H1 (cell line): Measurements from ENCODE around the gene ECSIT. TPM values are rescaled to one million over a fixed set of nuclear protein-coding genes. Genes with fewer than 3 reads are reported as not detected.

Experiments used
- CTCF ChIA-PET: fragments of 300-600 bp; sonication (Branson Sonifier 250); formaldehyde crosslinking; loops from one replicate; lab custom pipeline; 2021; ENCODE audit not compliant: partially characterized antibody; lab: Charles Lee
- POLR2A ChIA-PET: fragments of 300-600 bp; sonication (Branson Sonifier 250); formaldehyde crosslinking; loops from one replicate; lab custom pipeline; 2021; ENCODE audit warnings: inconsistent platforms; ENCODE audit not compliant: partially characterized antibody; lab: Charles Lee
- DNase-seq, 2 experiments: peaks; one replicate each; pipeline versions ENCODE4 v3.0.0 to v3.0.0-alpha.2; 2010 to 2022; ENCODE audit warnings: low spot score in 2 of 2, low read depth in 1 of 2, mixed read lengths in 1 of 2
- FAIRE-seq: peaks from 2 replicates; lab custom pipeline; 2011; peaks lifted over from hg19 to GRCh38; lab: Jason Lieb, UNC
- H2AFZ ChIP-seq: 2 replicates; pipeline ENCODE4 v1.8.1; 2012; ENCODE audit warnings: low read length, inconsistent platforms
- H2AK5ac ChIP-seq: 2 replicates; pipeline ENCODE4 v1.6.1; 2013; ENCODE audit warnings: low read depth, low read length
- H2BK120ac ChIP-seq: replicated peaks from 2 replicates; pipeline ENCODE3; 2013; ENCODE audit warnings: low read depth, low read length, inconsistent platforms
- H2BK12ac ChIP-seq: 2 replicates; pipeline ENCODE4 v1.6.1; 2013; ENCODE audit warnings: low read depth, low read length
- H2BK15ac ChIP-seq: 2 replicates; pipeline ENCODE4 v1.6.1; 2013; ENCODE audit warnings: low read length
- H2BK20ac ChIP-seq: 2 replicates; pipeline ENCODE4 v1.6.1; 2013; ENCODE audit warnings: low read length
- H2BK5ac ChIP-seq: 2 replicates; pipeline ENCODE4 v1.6.1; 2013; ENCODE audit warnings: low read depth, low read length
- H3K14ac ChIP-seq: 2 replicates; pipeline ENCODE4 v1.6.1; 2013; ENCODE audit warnings: inconsistent platforms; ENCODE audit not compliant: insufficient read length
- H3K18ac ChIP-seq: 2 replicates; pipeline ENCODE4 v1.6.1; 2013; ENCODE audit warnings: low read length; ENCODE audit errors: extremely low read depth
- H3K23ac ChIP-seq: 2 replicates; pipeline ENCODE4 v1.6.1; 2013; ENCODE audit warnings: inconsistent platforms; ENCODE audit not compliant: insufficient read length
- H3K23me2 ChIP-seq: 2 replicates; pipeline ENCODE4 v1.6.1; 2013; ENCODE audit warnings: low read depth, low read length
- H3K27ac ChIP-seq: 2 replicates; pipeline ENCODE4 v1.6.1; 2011; ENCODE audit warnings: low read depth, low read length, inconsistent platforms
- H3K27me3 ChIP-seq, 4 experiments: replicated peaks in 1 of 4; 1 replicate in 1 of 4; 2 replicates in 3 of 4; pipeline versions ENCODE4 v1.6.1 to v1.8.1; 2011 to 2013; ENCODE audit warnings: low read length in 3 of 4, mild to moderate bottlenecking in 3 of 4, inconsistent platforms in 2 of 4, mixed read lengths in 2 of 4, moderate library complexity in 1 of 4; ENCODE audit not compliant: control insufficient read depth in 3 of 4, insufficient read depth in 3 of 4; ENCODE audit errors: extremely low read depth in 1 of 4
- H3K36me3 ChIP-seq, 4 experiments: 2 replicates each; pipeline versions ENCODE4 v1.6.1 to v1.8.1; 2011 to 2013; ENCODE audit warnings: mild to moderate bottlenecking in 4 of 4, low read length in 3 of 4, moderate library complexity in 2 of 4, control low read depth in 1 of 4, inconsistent platforms in 1 of 4; ENCODE audit not compliant: insufficient read depth in 4 of 4, control insufficient read depth in 2 of 4
- H3K4ac ChIP-seq: replicated peaks from 2 replicates; pipeline ENCODE3; 2013; ENCODE audit warnings: low read length, low read depth, mixed read lengths, inconsistent platforms; ENCODE audit not compliant: insufficient read length
- H3K4me1 ChIP-seq, 4 experiments: replicated peaks in 1 of 4; 1 replicate in 1 of 4; 2 replicates in 3 of 4; pipeline versions ENCODE4 v1.6.1 to v1.8.1; 2011 to 2013; ENCODE audit warnings: low read length in 3 of 4, inconsistent platforms in 2 of 4, mixed read lengths in 1 of 4; ENCODE audit not compliant: insufficient read depth in 4 of 4, control insufficient read depth in 3 of 4
- H3K4me2 ChIP-seq, 2 experiments: 2 replicates each; pipeline versions ENCODE4 v1.6.1 to v1.8.1; 2011 to 2013; ENCODE audit warnings: low read depth in 2 of 2, low read length in 2 of 2, control low read depth in 1 of 2, inconsistent platforms in 1 of 2, mild to moderate bottlenecking in 1 of 2; ENCODE audit not compliant: insufficient read depth in 1 of 2
- H3K4me3 ChIP-seq, 4 experiments: fragments of 200-600, 300-600 bp in 1 of 4; sonication (generic), shearing (Covaris generic), sonication (Bioruptor Twin) in 1 of 4; 2 replicates each; pipeline versions ENCODE4 v1.5.1 to v1.8.1; 2011 to 2016; ENCODE audit warnings: low read length in 4 of 4, low read depth in 3 of 4, control low read depth in 2 of 4, inconsistent platforms in 2 of 4, mild to moderate bottlenecking in 2 of 4, mixed read lengths in 1 of 4, moderate library complexity in 1 of 4; ENCODE audit not compliant: insufficient read depth in 2 of 4; ENCODE audit errors: extremely low read depth in 1 of 4
- H3K56ac ChIP-seq: replicated peaks from 2 replicates; pipeline ENCODE3; 2013; ENCODE audit warnings: low read depth, mild to moderate bottlenecking, mixed read lengths, low read length, inconsistent platforms; ENCODE audit not compliant: insufficient read length
- H3K79me1 ChIP-seq: 2 replicates; pipeline ENCODE4 v1.6.1; 2013; ENCODE audit warnings: low read depth, low read length, control low read depth
- H3K79me2 ChIP-seq, 2 experiments: 2 replicates each; pipeline versions ENCODE4 v1.6.1 to v1.8.1; 2012 to 2013; ENCODE audit warnings: low read length in 2 of 2, mild to moderate bottlenecking in 2 of 2, inconsistent platforms in 1 of 2; ENCODE audit not compliant: insufficient read depth in 2 of 2, control insufficient read depth in 1 of 2
- H3K9ac ChIP-seq, 4 experiments: replicated peaks in 1 of 4; 1 replicate in 1 of 4; 2 replicates in 3 of 4; pipeline versions ENCODE4 v1.6.1 to v1.8.1; 2011 to 2013; ENCODE audit warnings: low read depth in 3 of 4, low read length in 3 of 4, control low read depth in 2 of 4, mild to moderate bottlenecking in 2 of 4, moderate library complexity in 2 of 4, inconsistent platforms in 1 of 4; ENCODE audit errors: extremely low read depth in 1 of 4
- H3K9me3 ChIP-seq, 2 experiments: 2 replicates each; pipeline versions ENCODE4 v1.6.1 to v1.8.1; 2012 to 2013; ENCODE audit warnings: mild to moderate bottlenecking in 2 of 2, moderate library complexity in 2 of 2, control low read depth in 1 of 2, inconsistent platforms in 1 of 2, low read depth in 1 of 2, low read length in 1 of 2, mixed read lengths in 1 of 2; ENCODE audit not compliant: insufficient read depth in 2 of 2
- H4K20me1 ChIP-seq, 2 experiments: replicated peaks in 1 of 2; 2 replicates each; pipeline versions ENCODE3 to v1.8.1; 2011 to 2013; ENCODE audit warnings: inconsistent platforms in 2 of 2, low read length in 2 of 2, mild to moderate bottlenecking in 1 of 2; ENCODE audit not compliant: insufficient read depth in 2 of 2, control insufficient read depth in 1 of 2
- H4K5ac ChIP-seq: 2 replicates; pipeline ENCODE4 v1.6.1; 2013; ENCODE audit warnings: low read length, low read depth, mixed read lengths, inconsistent platforms; ENCODE audit not compliant: insufficient read length
- H4K8ac ChIP-seq: 2 replicates; pipeline ENCODE4 v1.8.0; 2013; ENCODE audit warnings: mild to moderate bottlenecking, moderate library complexity, low read length, inconsistent platforms; ENCODE audit not compliant: insufficient read depth; ENCODE audit errors: extremely low read depth
- H4K91ac ChIP-seq: replicated peaks from 2 replicates; pipeline ENCODE3; 2013; ENCODE audit warnings: low read length, mixed read lengths, inconsistent platforms; ENCODE audit not compliant: insufficient read length
- CHD2 ChIP-seq: IDR thresholded peaks from 2 replicates; pipeline ENCODE4 v1.6.1; 2012; ENCODE audit warnings: low read length, improper control_type of control experiment
- GABPA ChIP-seq: IDR thresholded peaks from 2 replicates; pipeline ENCODE4 v1.6.1; 2011; ENCODE audit warnings: mild to moderate bottlenecking, low read length, moderate library complexity, borderline replicate concordance; ENCODE audit not compliant: insufficient read depth
- POLR2A ChIP-seq, 2 experiments: IDR thresholded peaks; 1 replicate in 1 of 2; 2 replicates in 1 of 2; pipeline ENCODE4 v1.6.1; 2011; ENCODE audit warnings: low read depth in 2 of 2, low read length in 2 of 2, mild to moderate bottlenecking in 2 of 2; ENCODE audit errors: control extremely low read depth in 1 of 2
- TAF7 ChIP-seq: optimal IDR thresholded peaks from 2 replicates; pipeline ENCODE3; 2011; ENCODE audit warnings: low read depth, mild to moderate bottlenecking, inconsistent platforms, low read length, moderate library complexity, borderline replicate concordance
- WGBS, 2 experiments: shearing (Covaris generic) in 1 of 2; methylation state at CpG; one replicate each; pipeline versions ENCODE4 v1.1.6 to v1.1.7; 2013 to 2015; ENCODE audit warnings: low lambda C conversion rate in 2 of 2, mixed read lengths in 2 of 2, inconsistent platforms in 1 of 2, low coverage in 1 of 2, missing lambda C conversion rate in 1 of 2; ENCODE audit not compliant: insufficient replicate concordance in 2 of 2, insufficient coverage in 1 of 2, insufficient read length in 1 of 2; ENCODE audit errors: extremely low coverage in 1 of 2, missing lambda C conversion rate in 1 of 2; 5-methylcytosine and 5-hydroxymethylcytosine counted together
- polyA plus RNA-seq, 7 experiments: library from polyadenylated mRNA; depleted of rRNA in 3 of 7; stranded (reverse) in 5 of 7; unstranded in 2 of 7; fragments of >200 nt in 5 of 7; fragments of 200-250 nt in 2 of 7; gene quantifications; 1 replicate in 5 of 7; 2 replicates in 1 of 7; 4 replicates in 1 of 7; pipeline versions ENCODE4 v1.2.1 to v1.2.3, GENCODE V29; 2011 to 2013; ENCODE audit warnings: missing spikeins in 2 of 7, mixed read lengths in 2 of 7
- total RNA-seq: library from RNA; stranded (reverse); fragmentation: NEBNext Ultra II Directional; extraction: Animal tissue kit (Norgen Biotek cat#: 25700); gene quantifications from 2 replicates; pipeline ENCODE4 v1.2.1, GENCODE V29; 2021
- TF ChIP-seq, protein P1 (sequence below): IDR thresholded peaks from 2 replicates; pipeline ENCODE4 v1.6.1; 2012; ENCODE audit warnings: inconsistent platforms
- TF ChIP-seq, protein P2 (sequence below): IDR thresholded peaks from 2 replicates; pipeline ENCODE4 v1.6.1; 2012; ENCODE audit warnings: inconsistent platforms
- TF ChIP-seq, protein P3 (sequence below): IDR thresholded peaks from 2 replicates; pipeline ENCODE4 v1.6.1; 2011; ENCODE audit warnings: low read depth, mild to moderate bottlenecking, low read length; ENCODE audit not compliant: insufficient read depth
- TF ChIP-seq, protein P4 (sequence below): IDR thresholded peaks from 2 replicates; pipeline ENCODE4 v1.6.1; 2012; ENCODE audit warnings: low read length, inconsistent platforms

ECSIT gene
- total and polyA plus RNA-seq, 2 of the 8 experiments (the other 6 are each of a cell fraction or from before 2014, with no cell fraction given), result 55.7 to 74.1 TPM

DNA sequence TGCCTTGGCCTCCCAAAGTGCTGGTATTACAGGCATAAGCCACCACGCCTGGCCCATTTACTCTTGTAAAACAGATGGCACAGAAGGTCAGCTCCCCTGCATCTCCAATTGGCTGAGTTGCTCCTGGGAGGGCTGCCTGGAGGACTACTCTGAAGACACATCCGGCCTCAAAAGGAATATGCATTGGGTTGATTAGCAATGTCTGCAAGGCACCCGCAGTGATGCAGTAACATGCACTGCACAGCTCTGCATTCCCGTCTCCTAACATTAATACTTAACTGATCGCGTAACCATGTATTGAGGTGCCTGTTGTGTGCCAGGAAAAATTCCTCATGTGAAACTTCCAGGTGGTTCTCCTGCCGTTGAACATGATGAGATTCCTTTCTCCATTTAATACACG is 53.1 kb downstream of the ECSIT start:
- CTCF ChIA-PET, result interaction anchor here (1.2 kb wide), 1 partner anchor 28 kb away, joined by 4 read pairs; no protein-coding TSS in a partner anchor
- TF ChIP-seq, protein P1, sequence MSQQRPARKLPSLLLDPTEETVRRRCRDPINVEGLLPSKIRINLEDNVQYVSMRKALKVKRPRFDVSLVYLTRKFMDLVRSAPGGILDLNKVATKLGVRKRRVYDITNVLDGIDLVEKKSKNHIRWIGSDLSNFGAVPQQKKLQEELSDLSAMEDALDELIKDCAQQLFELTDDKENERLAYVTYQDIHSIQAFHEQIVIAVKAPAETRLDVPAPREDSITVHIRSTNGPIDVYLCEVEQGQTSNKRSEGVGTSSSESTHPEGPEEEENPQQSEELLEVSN, result no peak
- TF ChIP-seq GABPA (no peak), TAF7 (no peak), CHD2 (no peak), POLR2A (IDR thresholded peaks at IDR 0.05; ENCODE audit: control extremely low read depth in 1 of 2, low read depth in 2 of 2, low read length in 2 of 2) (no peak)
- TF ChIP-seq, protein P2, sequence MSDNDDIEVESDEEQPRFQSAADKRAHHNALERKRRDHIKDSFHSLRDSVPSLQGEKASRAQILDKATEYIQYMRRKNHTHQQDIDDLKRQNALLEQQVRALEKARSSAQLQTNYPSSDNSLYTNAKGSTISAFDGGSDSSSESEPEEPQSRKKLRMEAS, result no peak
- TF ChIP-seq, protein P3, sequence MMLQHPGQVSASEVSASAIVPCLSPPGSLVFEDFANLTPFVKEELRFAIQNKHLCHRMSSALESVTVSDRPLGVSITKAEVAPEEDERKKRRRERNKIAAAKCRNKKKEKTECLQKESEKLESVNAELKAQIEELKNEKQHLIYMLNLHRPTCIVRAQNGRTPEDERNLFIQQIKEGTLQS, result no peak
- TF ChIP-seq, protein P4, sequence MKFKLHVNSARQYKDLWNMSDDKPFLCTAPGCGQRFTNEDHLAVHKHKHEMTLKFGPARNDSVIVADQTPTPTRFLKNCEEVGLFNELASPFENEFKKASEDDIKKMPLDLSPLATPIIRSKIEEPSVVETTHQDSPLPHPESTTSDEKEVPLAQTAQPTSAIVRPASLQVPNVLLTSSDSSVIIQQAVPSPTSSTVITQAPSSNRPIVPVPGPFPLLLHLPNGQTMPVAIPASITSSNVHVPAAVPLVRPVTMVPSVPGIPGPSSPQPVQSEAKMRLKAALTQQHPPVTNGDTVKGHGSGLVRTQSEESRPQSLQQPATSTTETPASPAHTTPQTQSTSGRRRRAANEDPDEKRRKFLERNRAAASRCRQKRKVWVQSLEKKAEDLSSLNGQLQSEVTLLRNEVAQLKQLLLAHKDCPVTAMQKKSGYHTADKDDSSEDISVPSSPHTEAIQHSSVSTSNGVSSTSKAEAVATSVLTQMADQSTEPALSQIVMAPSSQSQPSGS, result no peak

More for the DNA sequence above, 53.1 kb downstream of the ECSIT start:
- no peak overlapping the region for H4K5ac ChIP-seq
- H2AFZ ChIP-seq, result no peak overlapping the region
- no peaks in the 10 kb centered on the region for H3K79me1 ChIP-seq
- no peak overlapping the region for H3K27ac ChIP-seq
- H3K18ac ChIP-seq, result no peak overlapping the region
- H3K4me1 ChIP-seq, result peaks cover 0 to 4% (median 0%) of the 10 kb centered on the region in 4 experiments; a peak in 2 of 7 replicates
- H3K4me2 ChIP-seq, result no peak overlapping the region
- H4K20me1 ChIP-seq, result no peaks in the 10 kb centered on the region
- no peak overlapping the region for H4K91ac ChIP-seq
- no peak overlapping the region for H3K23ac ChIP-seq
- H4K8ac ChIP-seq, result no peak overlapping the region
- no peak overlapping the region for H2BK12ac ChIP-seq
- no peak overlapping the region for H3K9ac ChIP-seq
- POLR2A ChIA-PET, result no interaction called here
- H3K79me2 ChIP-seq, result no peaks in the 10 kb centered on the region
- no peaks in the 10 kb centered on the region; a peak in 1 of 4 replicates for H3K9me3 ChIP-seq
- no peak overlapping the region for H3K4ac ChIP-seq
- no peak overlapping the region for H3K14ac ChIP-seq
- H3K23me2 ChIP-seq, result peaks cover 7% of the 10 kb centered on the region; the same call in 1 of the 2 replicates
- no peak overlapping the region for H2AK5ac ChIP-seq
- no peak overlapping the region for H3K4me3 ChIP-seq
- 0 out of 2 replicates have a peak overlapping the region, but pooled peaks have one; percentile 53 for H2BK15ac ChIP-seq
- FAIRE-seq (no peak), DNase-seq (no peak)
- peaks cover 11 to 13% (median 12%) of the 10 kb centered on the region in 4 experiments for H3K27me3 ChIP-seq
- no peak overlapping the region for H2BK120ac ChIP-seq
- no peak overlapping the region for H2BK20ac ChIP-seq
- no peaks in the 10 kb centered on the region for H3K36me3 ChIP-seq
- WGBS, 2 experiments, result 88% methylated on average over 8 of the region's 8 CpGs; no CpG with 5 or more reads in 1 of the 2 experiments
- no peak overlapping the region for H3K56ac ChIP-seq
- no peak overlapping the region for H2BK5ac ChIP-seq
